K562 (cell line): ENCODE data around the gene PRODH. TPM values are rescaled to one million over a fixed set of nuclear protein-coding genes. Genes with fewer than 3 reads are reported as not detected.
A peak's percentile ranks its signal among the peaks of the same experiment; 100 is the strongest.

ENCODE experiments used
- CHAMP1 ChIP-seq: fragments of 450-650 bp; IDR thresholded peaks from 2 replicates; pipeline ENCODE4 v1.6.1; 2016; ENCODE audit warnings: mild to moderate bottlenecking
- CREB1 ChIP-seq, 2 experiments: sonication (generic) in 1 of 2; formaldehyde crosslinking in 1 of 2; IDR thresholded peaks; 2 replicates each; pipeline versions ENCODE4 v1.6.1 to v1.8.0; 2012 to 2022; ENCODE audit warnings: inconsistent platforms in 1 of 2, mild to moderate bottlenecking in 1 of 2, missing genetic modification reagents in 1 of 2, moderate library complexity in 1 of 2
- CXXC5 ChIP-seq: fragments of 250-450 bp; sonication (Bioruptor Pico); IDR thresholded peaks from 2 replicates; pipeline ENCODE4 v1.8.0; 2022; ENCODE audit warnings: inconsistent platforms, mild to moderate bottlenecking, moderate library complexity
- FOXO4 ChIP-seq: fragments of 450-650 bp; formaldehyde crosslinking; IDR thresholded peaks from 2 replicates; pipeline ENCODE4 v1.4.0; 2020; ENCODE audit warnings: mild to moderate bottlenecking, moderate library complexity
- FOXP1 ChIP-seq: sonication (generic); formaldehyde crosslinking; IDR thresholded peaks from 2 replicates; pipeline ENCODE4 v1.8.0; 2022; ENCODE audit warnings: mild to moderate bottlenecking, missing genetic modification reagents
- JUND ChIP-seq, 2 experiments: IDR thresholded peaks; 2 replicates in 1 of 2; 3 replicates in 1 of 2; pipeline ENCODE4 v1.6.1; 2011; ENCODE audit warnings: borderline replicate concordance in 2 of 2, low read depth in 2 of 2, low read length in 2 of 2, improper control_type of control experiment in 1 of 2, missing biosample characterization in 1 of 2, missing genetic modification characterization in 1 of 2, missing genetic modification reagents in 1 of 2
- MEF2A ChIP-seq: IDR thresholded peaks from 2 replicates; pipeline ENCODE4 v1.6.1; 2011; ENCODE audit warnings: low read depth, mild to moderate bottlenecking, low read length, moderate library complexity; ENCODE audit not compliant: control insufficient read depth
- POLR2G ChIP-seq: fragments of 200-400 bp; formaldehyde crosslinking; IDR thresholded peaks from 2 replicates; pipeline ENCODE4 v1.6.1; 2017; ENCODE audit warnings: low read depth, mild to moderate bottlenecking, antibody characterized with exemption, low read length, moderate library complexity
- PRDM10 ChIP-seq: fragments of 450-650 bp; IDR thresholded peaks from 2 replicates; pipeline ENCODE4 v1.6.1; 2018; ENCODE audit not compliant: partially characterized antibody
- TBL1XR1 ChIP-seq, 2 experiments: IDR thresholded peaks; 2 replicates each; pipeline ENCODE4 v1.6.1; 2012; ENCODE audit warnings: improper control_type of control experiment in 2 of 2, low read length in 2 of 2, mild to moderate bottlenecking in 1 of 2
- TCFL5 ChIP-seq: fragments of 250-450 bp; sonication (Bioruptor Pico); conservative IDR thresholded peaks from 2 replicates; pipeline ENCODE4 v1.6.1; 2021; ENCODE audit warnings: mild to moderate bottlenecking, moderate library complexity, matching md5 sums
- TEAD4 ChIP-seq, 2 experiments: sonication (generic) in 1 of 2; formaldehyde crosslinking in 1 of 2; IDR thresholded peaks; 2 replicates each; pipeline versions ENCODE4 v1.6.1 to v1.8.0; 2012 to 2022; ENCODE audit warnings: borderline replicate concordance in 1 of 2, inconsistent platforms in 1 of 2, low read length in 1 of 2, mild to moderate bottlenecking in 1 of 2, missing genetic modification reagents in 1 of 2
- ZBTB17 ChIP-seq: fragments of 450-650 bp; formaldehyde crosslinking; IDR thresholded peaks from 2 replicates; pipeline ENCODE4 v1.4.0; 2020; ENCODE audit warnings: mild to moderate bottlenecking
- ZNF41 ChIP-seq: fragments of 250-450 bp; sonication (Bioruptor Pico); conservative IDR thresholded peaks from 2 replicates; pipeline ENCODE4 v1.4.0; 2020; ENCODE audit warnings: mild to moderate bottlenecking
- ZNF696 ChIP-seq: fragments of 250-450 bp; sonication (Bioruptor Pico); conservative IDR thresholded peaks from 2 replicates; pipeline ENCODE4 v1.4.0; 2020; ENCODE audit warnings: mild to moderate bottlenecking, moderate library complexity
- ZZZ3 ChIP-seq: fragments of 450-650 bp; IDR thresholded peaks from 2 replicates; pipeline ENCODE4 v1.6.1; 2016; ENCODE audit warnings: antibody characterized with exemption, mild to moderate bottlenecking, moderate library complexity
- polyA plus RNA-seq, 8 experiments: library from polyadenylated mRNA; depleted of rRNA in 4 of 8; stranded (reverse) in 5 of 8; unstranded in 3 of 8; fragments of >200 nt; fragmentation: Nextera tagmentation in 2 of 8; fragmentation: Illumina TruSeq in 1 of 8; extraction: Ambion mirVana in 2 of 8; extraction: Trizol in 1 of 8; gene quantifications; 2 replicates each; pipeline versions ENCODE4 v1.2.1 to v1.2.3, GENCODE V29; 2011 to 2014; ENCODE audit warnings: inconsistent platforms in 1 of 8, missing spikeins in 1 of 8
- total RNA-seq, 7 experiments: library from RNA; depleted of rRNA in 6 of 7; stranded (reverse); fragments of >200 nt in 6 of 7; fragmentation: Illumina TruSeq in 2 of 7; extraction: Trizol in 2 of 7; gene quantifications; 2 replicates each; pipeline versions ENCODE4 v1.2.1 to v1.2.3, GENCODE V29; 2011 to 2021; ENCODE audit warnings: low replicate concordance in 1 of 7

Gene PRODH
- total and polyA plus RNA-seq, 9 of the 15 experiments (the other 6 are each of a cell fraction or from before 2014, with no cell fraction given): 0.07 to 0.11 TPM; not detected in 7

GRCh38 chr22:18968011-18968749 lies 32.1 kb upstream of the PRODH start (continued):
- TF ChIP-seq CXXC5 (CRISPR knock-in tag) (peak; percentile 41), TCFL5 (CRISPR knock-in tag) (no peak), FOXP1 (CRISPR knock-in tag) (peak; percentile 99), TEAD4 (IDR thresholded peaks at IDR 0.05; ENCODE audit: low read length) (no peak), TEAD4 (CRISPR knock-in tag; IDR thresholded peaks at IDR 0.05; ENCODE audit: borderline replicate concordance) (peak; percentile 89), ZBTB17 (CRISPR knock-in tag) (peak; percentile 9; the same call in 1 of the 2 replicates), ZNF41 (CRISPR knock-in tag) (no peak), MEF2A (no peak), PRDM10 (no peak), CHAMP1 (no peak), TBL1XR1 (IDR thresholded peaks at IDR 0.05; ENCODE audit: low read length in 2 of 2) (0 out of 4 replicates have a peak, but pooled peaks of 1 of the 2 experiments have one; percentile 40), FOXO4 (CRISPR knock-in tag) (no peak), POLR2G (no peak), JUND (IDR thresholded peaks at IDR 0.05; ENCODE audit: borderline replicate concordance, low read depth, low read length) (no peak), JUND (tag; IDR thresholded peaks at IDR 0.05; ENCODE audit: borderline replicate concordance, low read depth, low read length) (no peak; the same call in 2 of the 3 replicates), ZZZ3 (no peak), ZNF696 (CRISPR knock-in tag) (no peak), CREB1 (IDR thresholded peaks at IDR 0.05) (no peak), CREB1 (CRISPR knock-in tag; IDR thresholded peaks at IDR 0.05) (peak; percentile 62; the same call in 1 of the 2 replicates)
